DMS153 treated with DMSO at 0.1 percent for 48 hours (cell line): ENCODE measurements around the gene CD164L2.
A peak's percentile ranks its signal among the peaks of the same experiment; 100 is the strongest.

Source experiments
- DNase-seq: peaks from one replicate; lab custom pipeline; 2025; ENCODE audit not compliant: unreplicated experiment; lab: John Stamatoyannopoulos, UW

CD164L2 gene

GRCh38 chr1:27349784-27350662, 33.1 kb downstream of the CD164L2 start:
- peak; percentile 83 for DNase-seq

GRCh38 chr1:27348861-27349783, 34.0 kb downstream of the CD164L2 start:
- peak; percentile 86 for DNase-seq

- no peak for DNase-seq
Measured at GRCh38 chr1:27346991-27347624, 36.0 kb downstream of the CD164L2 start.

- no peak for DNase-seq
Measured at GRCh38 chr1:27346357-27346756, 36.8 kb downstream of the CD164L2 start.

- no peak for DNase-seq
Measured at GRCh38 chr1:27345272-27345671, 37.9 kb downstream of the CD164L2 start.

- DNase-seq = no peak
Measured at GRCh38 chr1:27343639-27344025, 39.5 kb downstream of the CD164L2 start.

GRCh38 chr1:27342778-27343638, 40.1 kb downstream of the CD164L2 start:
- DNase-seq = peak; percentile 75

GRCh38 chr1:27342391-27342777, 40.7 kb downstream of the CD164L2 start:
- DNase-seq = no peak

GRCh38 chr1:27341525-27342252, 41.4 kb downstream of the CD164L2 start, which contains the start of gene SYTL1:
TSS of gene SYTL1 (plus strand) at chr1:27342022. CDS start at chr1:27345335, 3,313 bp downstream.
- DNase-seq = peak; percentile 62

- DNase-seq = no peak
Measured at GRCh38 chr1:27339213-27339612, 43.9 kb downstream of the CD164L2 start.

- DNase-seq = no peak
Measured at GRCh38 chr1:27338751-27339150, 44.4 kb downstream of the CD164L2 start.

GRCh38 chr1:27336756-27337155, 46.4 kb downstream of the CD164L2 start:
- no peak for DNase-seq

- DNase-seq = no peak
Measured at GRCh38 chr1:27335506-27336422, 47.4 kb downstream of the CD164L2 start.

GRCh38 chr1:27333717-27334279, 49.3 kb downstream of the CD164L2 start:
- DNase-seq = no peak

GRCh38 chr1:27332536-27333281, 50.4 kb downstream of the CD164L2 start:
- peak; percentile 30 for DNase-seq

- no peak for DNase-seq
Measured at GRCh38 chr1:27331922-27332321, 51.2 kb downstream of the CD164L2 start.

GRCh38 chr1:27331426-27331825, 51.7 kb downstream of the CD164L2 start:
- DNase-seq = no peak

GRCh38 chr1:27330786-27331185, 52.3 kb downstream of the CD164L2 start:
- DNase-seq = no peak
